HCT116 (cell line): ENCODE measurements around the gene CFAP45. TPM values are rescaled to one million over a fixed set of nuclear protein-coding genes. Genes with fewer than 3 reads are reported as not detected.

Experiments
- ATAC-seq: fragments of 200-7000 bp; cut with Tn5 transposase; 2 replicates; pipeline ENCODE4 v1.9.1; 2020; ENCODE audit warnings: mild to moderate bottlenecking, moderate library complexity
- BruUV-seq: library from RNA; stranded (reverse); fragments of 400-500 nt; replicated peaks from 2 replicates; lab custom pipeline; 2021; lab: Mats Ljungman, UMichigan
- CTCF ChIA-PET: fragments of 300-600 bp; sonication (Branson Sonifier 250); formaldehyde crosslinking; loops from one replicate; lab custom pipeline; 2021; ENCODE audit warnings: antibody characterized with exemption; lab: Charles Lee
- POLR2A ChIA-PET: fragments of 300-600, 350-600 bp; sonication (Branson Sonifier 250); formaldehyde crosslinking; loops from one replicate; lab custom pipeline; 2021; ENCODE audit warnings: antibody characterized with exemption; lab: Charles Lee
- RAD21 ChIA-PET, 2 experiments: fragments of 300-600 bp; sonication (Branson Sonifier 250); formaldehyde crosslinking; loops; one replicate each; lab custom pipeline; 2023; ENCODE audit warnings: low total read pairs in 2 of 2; ENCODE audit not compliant: uncharacterized antibody in 2 of 2, unreplicated experiment in 2 of 2, low non-redundant PET in 1 of 2; lab: Charles Lee
- DNase-seq: peaks from one replicate; pipeline ENCODE4 v3.0.0-alpha.2; 2010; ENCODE audit warnings: low read depth, low spot score
- H2AFZ ChIP-seq: fragments of 200-600 bp; shearing (Covaris generic), sonication (generic); 2 replicates; pipeline ENCODE4 v1.6.1; 2017; ENCODE audit warnings: low read depth, mixed run types, mixed read lengths, antibody characterized with exemption, low read length; ENCODE audit not compliant: poor library complexity, severe bottlenecking
- H3K27ac ChIP-seq: 2 replicates; pipeline ENCODE4 v1.5.1; 2012; ENCODE audit warnings: low read depth, low read length
- H3K27me3 ChIP-seq: fragments of 200-600 bp; sonication (generic); 2 replicates; pipeline ENCODE4 v1.6.1; 2016; ENCODE audit warnings: mixed run types, low read length, mixed read lengths; ENCODE audit not compliant: insufficient read depth
- H3K36me3 ChIP-seq, 2 experiments: fragments of 200-500 bp in 1 of 2; fragments of 200-600 bp in 1 of 2; sonication (Bioruptor generic) in 1 of 2; sonication (generic) in 1 of 2; 2 replicates each; pipeline versions ENCODE4 v1.5.1 to v1.6.1; 2014 to 2016; ENCODE audit warnings: low read length in 2 of 2, inconsistent platforms in 1 of 2, mixed read lengths in 1 of 2, mixed run types in 1 of 2; ENCODE audit not compliant: insufficient read depth in 2 of 2, control insufficient read depth in 1 of 2
- H3K4me1 ChIP-seq, 2 experiments: fragments of 200-600 bp in 1 of 2; sonication (generic) in 1 of 2; 2 replicates each; pipeline versions ENCODE4 v1.5.1 to v1.6.1; 2012 to 2017; ENCODE audit warnings: low read length in 2 of 2, inconsistent platforms in 1 of 2, mild to moderate bottlenecking in 1 of 2, mixed read lengths in 1 of 2, mixed run types in 1 of 2, moderate library complexity in 1 of 2; ENCODE audit not compliant: insufficient read depth in 2 of 2, control insufficient read depth in 1 of 2
- H3K4me2 ChIP-seq: fragments of 200-600 bp; sonication (generic); 2 replicates; pipeline ENCODE4 v1.6.1; 2017; ENCODE audit warnings: mixed run types, low read length, mixed read lengths
- H3K4me3 ChIP-seq, 2 experiments: fragments of 200-600 bp in 1 of 2; sonication (generic) in 1 of 2; replicated peaks in 1 of 2; 2 replicates each; pipeline ENCODE4 v1.5.1; 2011 to 2016; ENCODE audit warnings: low read length in 2 of 2, control low read depth in 1 of 2, low read depth in 1 of 2, mild to moderate bottlenecking in 1 of 2, mixed read lengths in 1 of 2, mixed run types in 1 of 2
- H3K79me2 ChIP-seq: fragments of 200-600 bp; sonication (generic); 2 replicates; pipeline ENCODE4 v1.6.1; 2017; ENCODE audit warnings: mild to moderate bottlenecking, mixed run types, low read length, moderate library complexity, mixed read lengths; ENCODE audit not compliant: insufficient read depth
- H3K9ac ChIP-seq: fragments of 200-600 bp; sonication (generic); 2 replicates; pipeline ENCODE4 v1.6.1; 2016; ENCODE audit warnings: low read length, mixed read lengths
- H3K9me2 ChIP-seq: fragments of 200-600 bp; sonication (generic), shearing (Covaris generic); 2 replicates; pipeline ENCODE4 v1.6.1; 2017; ENCODE audit warnings: mixed run types, mild to moderate bottlenecking, moderate library complexity; ENCODE audit not compliant: insufficient read depth
- H3K9me3 ChIP-seq, 2 experiments: fragments of 200-500 bp in 1 of 2; fragments of 200-600 bp in 1 of 2; sonication (Bioruptor generic) in 1 of 2; sonication (generic) in 1 of 2; 2 replicates each; pipeline ENCODE4 v1.6.1; 2014 to 2017; ENCODE audit warnings: low read length in 2 of 2, mixed read lengths in 2 of 2, inconsistent platforms in 1 of 2, low read depth in 1 of 2, mild to moderate bottlenecking in 1 of 2, mixed run types in 1 of 2, moderate library complexity in 1 of 2; ENCODE audit not compliant: control insufficient read depth in 1 of 2, insufficient read depth in 1 of 2
- H4K20me1 ChIP-seq: fragments of 200-600 bp; sonication (generic), shearing (Covaris generic); 2 replicates; pipeline ENCODE4 v1.6.1; 2017; ENCODE audit warnings: mixed run types, mild to moderate bottlenecking, moderate library complexity; ENCODE audit not compliant: insufficient read depth
- CBX3 ChIP-seq: IDR thresholded peaks from 2 replicates; pipeline ENCODE4 v1.6.1; 2012; ENCODE audit warnings: low read depth
- EGR1 ChIP-seq: IDR thresholded peaks from 2 replicates; pipeline ENCODE4 v1.6.1; 2012; ENCODE audit warnings: low read depth
- EZH2phosphoT487 ChIP-seq: fragments of 200-600 bp; IDR thresholded peaks from 2 replicates; pipeline ENCODE4 v1.6.1; 2018; ENCODE audit warnings: antibody characterized with exemption, borderline replicate concordance
- JUND ChIP-seq: IDR thresholded peaks from 2 replicates; pipeline ENCODE4 v1.6.1; 2012
- POLR2A ChIP-seq: IDR thresholded peaks from 2 replicates; pipeline ENCODE4 v1.7.0; 2011; ENCODE audit warnings: borderline replicate concordance; ENCODE audit not compliant: insufficient read depth, insufficient read length; ENCODE audit errors: extremely low read depth
- RAD21 ChIP-seq: IDR thresholded peaks from 2 replicates; pipeline ENCODE4 v1.6.1; 2012; ENCODE audit warnings: low read depth, mild to moderate bottlenecking
- SRF ChIP-seq: IDR thresholded peaks from 2 replicates; pipeline ENCODE4 v1.6.1; 2012; ENCODE audit warnings: low read depth
- TCF7L2 ChIP-seq: IDR thresholded peaks from 2 replicates; pipeline ENCODE4 v1.7.0; 2011; ENCODE audit warnings: borderline replicate concordance, inconsistent platforms; ENCODE audit not compliant: insufficient read depth, insufficient read length; ENCODE audit errors: extremely low read depth
- ZFX ChIP-seq: fragments of 450-650 bp; IDR thresholded peaks from 2 replicates; pipeline ENCODE4 v1.6.1; 2017
- ZNF274 ChIP-seq: fragments of 200-500 bp; sonication (Bioruptor generic); IDR thresholded peaks from 2 replicates; pipeline ENCODE4 v1.6.1; 2014; ENCODE audit warnings: mild to moderate bottlenecking, low read depth, low read length, inconsistent platforms
- intact Hi-C: fragments of 100-400 bp; cut with micrococcal nuclease; formaldehyde crosslinking; loops from 2 replicates; pipeline ENCODE4 v1.10.0; 2022
- total RNA-seq: library from RNA; stranded (reverse); gene quantifications from one replicate; pipeline ENCODE4 v1.2.1, GENCODE V29; 2021; ENCODE audit not compliant: unreplicated experiment

Gene CFAP45
- total RNA-seq, 1 experiment from 2014 or later = 0.59 TPM

- Histone ChIP-seq H3K9ac (no peak overlapping the region), H3K36me3 (peaks cover 7 to 14% of the 10 kb centered on the region in 2 experiments; a peak in 2 of 4 replicates), H3K4me2 (no peak overlapping the region), H4K20me1 (no peaks in the 10 kb centered on the region; the same call in 1 of the 2 replicates), H3K4me1 (peaks cover 20 to 52% of the 10 kb centered on the region in 2 experiments), H2AFZ (no peak overlapping the region), H3K27me3 (no peaks in the 10 kb centered on the region), H3K27ac (no peak overlapping the region), H3K9me2 (no peaks in the 10 kb centered on the region), H3K4me3 (no peak overlapping the region), H3K9me3 (no peaks in the 10 kb centered on the region), H3K79me2 (peaks cover 36% of the 10 kb centered on the region)
- ChIA-PET RAD21 (no interaction called here), POLR2A (no interaction called here), CTCF (no interaction called here)
- intact Hi-C loops = no loop called here
- DNase-seq (no peak), ATAC-seq (no peak)
- TF ChIP-seq ZNF274 = no peak
- TF ChIP-seq TCF7L2 = no peak
- TF ChIP-seq EZH2phosphoT487 = no peak
- no peak for TF ChIP-seq ZFX
- TF ChIP-seq JUND = no peak
- no TSS peak for BruUV-seq
Measured at GRCh38 chr1:159920651-159921050, 20.7 kb upstream of the CFAP45 start.

GRCh38 chr1:159920202-159920601, 20.2 kb upstream of the CFAP45 start:
- Histone ChIP-seq H2AFZ (no peak overlapping the region), H4K20me1 (no peaks in the 10 kb centered on the region; the same call in 1 of the 2 replicates), H3K4me1 (peaks cover 20 to 48% of the 10 kb centered on the region in 2 experiments), H3K9ac (no peak overlapping the region), H3K36me3 (peaks cover 7 to 14% of the 10 kb centered on the region in 2 experiments; a peak in 2 of 4 replicates), H3K27me3 (no peaks in the 10 kb centered on the region), H3K9me2 (no peaks in the 10 kb centered on the region), H3K27ac (no peak overlapping the region), H3K4me2 (no peak overlapping the region), H3K4me3 (no peak overlapping the region), H3K9me3 (no peaks in the 10 kb centered on the region), H3K79me2 (peaks cover 36% of the 10 kb centered on the region)
- ChIA-PET RAD21 (no interaction called here), CTCF (no interaction called here), POLR2A (no interaction called here)
- TF ChIP-seq RAD21 (no peak), CBX3 (no peak), TCF7L2 (no peak), ZFX (no peak), JUND (no peak), EGR1 (no peak), POLR2A (no peak), SRF (no peak)
- intact Hi-C loops = no loop called here
- DNase-seq (no peak), ATAC-seq (no peak)
- BruUV-seq = no TSS peak
